Thoracic aorta (tissue), 2 donors: Measurements from ENCODE around the gene ELOA. TPM values are rescaled to one million over a fixed set of nuclear protein-coding genes. Genes with fewer than 3 reads are reported as not detected.
A peak's percentile ranks its signal among the peaks of the same experiment; 100 is the strongest.

Experiments
- ATAC-seq: fragments of 150-250 bp; one replicate; pipeline ENCODE4 v1.8.0; 2017; ENCODE audit warnings: low read depth; ENCODE audit not compliant: insufficient number of reproducible peaks, low FRiP score
- DNase-seq: peaks from one replicate; pipeline ENCODE4 v3.0.0-alpha.2; 2020; ENCODE audit warnings: low spot score
- H3K27ac ChIP-seq, 2 donors: fragments of 200-600 bp; sonication (generic); 1 replicate in 1 of 2; 2 replicates in 1 of 2; pipeline ENCODE4 v1.5.1; 2016; ENCODE audit warnings: mild to moderate bottlenecking in 2 of 2, moderate library complexity in 2 of 2
- H3K27me3 ChIP-seq: fragments of 200-600 bp; sonication (generic); replicated peaks from 2 replicates; pipeline ENCODE4 v1.6.0; 2016; ENCODE audit warnings: mild to moderate bottlenecking; ENCODE audit not compliant: insufficient read depth
- H3K36me3 ChIP-seq: fragments of 200-600 bp; sonication (generic); one replicate; pipeline ENCODE4 v1.5.1; 2016
- H3K4me1 ChIP-seq, 2 donors: fragments of 200-600 bp; sonication (generic); 1 replicate in 1 of 2; 2 replicates in 1 of 2; pipeline versions ENCODE4 v1.5.1 to v1.6.0; 2016; ENCODE audit warnings: low read depth in 2 of 2, mild to moderate bottlenecking in 1 of 2; ENCODE audit not compliant: control insufficient read depth in 1 of 2
- H3K4me3 ChIP-seq: fragments of 200-600 bp; sonication (generic); 2 replicates; pipeline ENCODE4 v1.5.1; 2016; ENCODE audit warnings: mild to moderate bottlenecking
- H3K9me3 ChIP-seq: fragments of 200-600 bp; sonication (generic); 2 replicates; pipeline ENCODE4 v1.5.1; 2016
- CTCF ChIP-seq: fragments of 200-600 bp; sonication (generic); IDR thresholded peaks from one replicate; pipeline ENCODE4 v1.5.1; 2019; ENCODE audit warnings: antibody characterized with exemption
- total RNA-seq, 2 donors: library from RNA; depleted of rRNA; stranded (reverse); fragments of >200 nt; gene quantifications; one replicate each; pipeline versions ENCODE4 v1.1.0 to v1.2.3, GENCODE V29; 2016

The ELOA gene
- total RNA-seq, 2 donors from 2014 or later: 23.3 to 40.6 TPM

DNA sequence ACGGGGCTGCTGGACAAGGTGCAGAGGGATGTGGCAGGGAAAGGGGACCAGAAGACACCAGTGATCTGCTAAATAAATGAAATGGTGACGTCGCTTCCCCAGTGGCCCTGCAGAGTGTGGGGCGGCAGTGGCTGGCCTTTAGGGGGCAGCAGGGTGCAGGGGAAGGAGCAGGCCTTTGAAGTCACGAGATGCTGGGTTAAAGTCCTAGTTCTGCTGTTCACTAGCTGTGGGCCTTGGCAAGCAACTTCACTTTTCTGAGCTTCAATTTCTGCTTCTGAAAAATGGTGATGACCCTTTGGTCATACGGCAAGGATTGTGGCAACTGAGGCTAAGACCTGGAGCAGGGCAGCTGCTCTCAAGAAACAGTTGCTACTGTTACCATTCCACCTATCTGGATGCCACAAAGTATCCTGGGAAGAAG lies 66.5 kb downstream of the ELOA start:
- H3K4me3 ChIP-seq: no peak overlapping the region
- no peak for DNase-seq
- peak; percentile 36 for TF ChIP-seq CTCF
- no peaks in the 10 kb centered on the region for H3K4me1 ChIP-seq
- no peaks in the 10 kb centered on the region for H3K9me3 ChIP-seq
- H3K27me3 ChIP-seq: no peaks in the 10 kb centered on the region
- H3K27ac ChIP-seq: no peak overlapping the region
- ATAC-seq: peak; percentile 15
- H3K36me3 ChIP-seq: peaks cover 11% of the 10 kb centered on the region

DNA sequence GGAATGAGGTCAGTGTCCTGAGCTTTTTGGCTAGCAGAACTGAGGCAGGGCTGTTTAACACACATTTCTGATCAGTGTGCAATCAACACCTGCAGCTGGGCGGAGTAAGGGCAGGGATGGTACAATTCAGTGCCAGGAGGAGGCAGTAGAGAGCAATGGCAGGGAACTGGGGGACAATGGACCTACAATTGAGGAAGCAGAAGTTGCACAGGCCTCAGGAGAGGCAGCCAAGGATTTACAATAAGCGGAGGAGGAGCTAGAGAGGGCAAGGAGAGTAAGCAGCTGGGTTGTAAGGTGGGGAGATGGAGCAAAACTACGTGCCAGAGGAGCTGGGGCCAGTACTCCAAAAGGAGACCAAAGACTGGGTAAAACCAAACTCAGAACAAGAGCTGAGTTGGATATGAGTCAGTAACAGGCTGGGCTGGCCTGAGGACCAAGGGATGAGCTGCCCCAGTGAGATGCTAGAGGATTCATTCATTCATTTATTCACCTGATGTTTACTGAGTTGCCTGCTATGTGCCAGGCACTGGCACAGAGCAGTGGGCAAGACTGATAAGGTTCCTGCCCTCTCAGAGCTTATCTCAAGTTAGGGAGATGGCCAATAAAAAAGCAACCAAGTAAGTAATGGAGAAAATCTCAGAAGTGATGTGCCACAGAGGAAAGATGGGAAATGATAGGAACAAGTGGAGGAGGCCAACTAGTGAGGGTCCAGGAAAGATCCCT lies 67.7 kb downstream of the ELOA start:
- ATAC-seq: no peak
- no peak for DNase-seq
- no peaks in the 10 kb centered on the region for H3K27me3 ChIP-seq

More for the DNA sequence above, 67.7 kb downstream of the ELOA start:
- TF ChIP-seq CTCF: peak; percentile 42
- no peaks in the 10 kb centered on the region for H3K4me1 ChIP-seq
- H3K9me3 ChIP-seq: no peaks in the 10 kb centered on the region
- H3K4me3 ChIP-seq: no peak overlapping the region
- H3K36me3 ChIP-seq: peaks cover 22% of the 10 kb centered on the region
- no peak overlapping the region for H3K27ac ChIP-seq

Other genes starting within 250 kb of the ELOA start
- gene E2F2, start 212.2 kb upstream of the ELOA start, total RNA-seq: under 1 TPM; 0.14 to 0.35 TPM
- gene ID3, start 184.0 kb upstream of the ELOA start, total RNA-seq: 100 to 1,000 TPM; 309 to 692 TPM
- gene RPL11, start 51.7 kb upstream of the ELOA start, total RNA-seq: 100 to 1,000 TPM; 433 to 469 TPM
- gene PITHD1, start 34.9 kb downstream of the ELOA start, total RNA-seq: 10 to 100 TPM; 42.9 to 57.0 TPM
- 10 to 100 TPM; 29.6 to 37.2 TPM for gene LYPLA2, start 47.7 kb downstream of the ELOA start, total RNA-seq
- gene GALE, start 57.3 kb downstream of the ELOA start, total RNA-seq: 10 to 100 TPM in 1 of 2 donors, 1 to 10 TPM in 1; 8.3 to 10.0 TPM
- gene HMGCL, start 82.0 kb downstream of the ELOA start, total RNA-seq: 10 to 100 TPM; 27.6 to 31.7 TPM
- 10 to 100 TPM; 30.5 to 70.8 TPM for gene FUCA1, start 124.8 kb downstream of the ELOA start, total RNA-seq
- gene CNR2, start 169.9 kb downstream of the ELOA start, total RNA-seq: under 1 TPM in 1 of 2 donors, not detected in 1; 0.41 TPM
- gene PNRC2, start 216.4 kb downstream of the ELOA start, total RNA-seq: 100 to 1,000 TPM in 1 of 2 donors, 10 to 100 TPM in 1; 77.6 to 143 TPM
- 100 to 1,000 TPM in 1 of 2 donors, 10 to 100 TPM in 1; 73.9 to 126 TPM for gene SRSF10, start 236.9 kb downstream of the ELOA start, total RNA-seq